ENCODE measurements around the gene C12orf50. TPM values are rescaled to one million over a fixed set of nuclear protein-coding genes. Genes with fewer than 3 reads are reported as not detected.

Gene C12orf50
- total and polyA plus RNA-seq, 9 donors = 0.09 to 0.37 (median 0.21) TPM

Other genes with a start within 250 kb of the C12orf50 start
- 12.9 TPM for gene CEP290, start 112.7 kb upstream of the C12orf50 start, total RNA-seq
- gene CEP290, start 112.7 kb upstream of the C12orf50 start, polyA plus RNA-seq (ENCODE audit: insufficient read depth in 1 of 8, insufficient read length in 8 of 8, low replicate concordance in 1 of 8) = 10 to 100 TPM in 7 of 8 donors, 1 to 10 TPM in 1; 8.6 to 15.4 (median 13.0) TPM
- gene TMTC3, start 112.9 kb upstream of the C12orf50 start, total RNA-seq = 27.4 TPM
- gene TMTC3, start 112.9 kb upstream of the C12orf50 start, polyA plus RNA-seq (ENCODE audit: insufficient read depth in 1 of 8, insufficient read length in 8 of 8, low replicate concordance in 1 of 8) = 10 to 100 TPM in 7 of 8 donors, 1 to 10 TPM in 1; 9.2 to 20.0 (median 13.3) TPM